GM21360 (cell line): Measurements from ENCODE around the gene CSE1L.
"Not testable (repeated sequence)": the region's sequence is repeated elsewhere in the genome, so short reads cannot be mapped to it uniquely, and the experiment has no call there.

Source experiments
- ATAC-seq: cut with Tn5 transposase; IDR thresholded peaks from one replicate; pipeline ENCODE4 v1.9.1; 2021; ENCODE audit warnings: mild to moderate bottlenecking, moderate library complexity; ENCODE audit not compliant: unreplicated experiment

CSE1L gene, protein sequence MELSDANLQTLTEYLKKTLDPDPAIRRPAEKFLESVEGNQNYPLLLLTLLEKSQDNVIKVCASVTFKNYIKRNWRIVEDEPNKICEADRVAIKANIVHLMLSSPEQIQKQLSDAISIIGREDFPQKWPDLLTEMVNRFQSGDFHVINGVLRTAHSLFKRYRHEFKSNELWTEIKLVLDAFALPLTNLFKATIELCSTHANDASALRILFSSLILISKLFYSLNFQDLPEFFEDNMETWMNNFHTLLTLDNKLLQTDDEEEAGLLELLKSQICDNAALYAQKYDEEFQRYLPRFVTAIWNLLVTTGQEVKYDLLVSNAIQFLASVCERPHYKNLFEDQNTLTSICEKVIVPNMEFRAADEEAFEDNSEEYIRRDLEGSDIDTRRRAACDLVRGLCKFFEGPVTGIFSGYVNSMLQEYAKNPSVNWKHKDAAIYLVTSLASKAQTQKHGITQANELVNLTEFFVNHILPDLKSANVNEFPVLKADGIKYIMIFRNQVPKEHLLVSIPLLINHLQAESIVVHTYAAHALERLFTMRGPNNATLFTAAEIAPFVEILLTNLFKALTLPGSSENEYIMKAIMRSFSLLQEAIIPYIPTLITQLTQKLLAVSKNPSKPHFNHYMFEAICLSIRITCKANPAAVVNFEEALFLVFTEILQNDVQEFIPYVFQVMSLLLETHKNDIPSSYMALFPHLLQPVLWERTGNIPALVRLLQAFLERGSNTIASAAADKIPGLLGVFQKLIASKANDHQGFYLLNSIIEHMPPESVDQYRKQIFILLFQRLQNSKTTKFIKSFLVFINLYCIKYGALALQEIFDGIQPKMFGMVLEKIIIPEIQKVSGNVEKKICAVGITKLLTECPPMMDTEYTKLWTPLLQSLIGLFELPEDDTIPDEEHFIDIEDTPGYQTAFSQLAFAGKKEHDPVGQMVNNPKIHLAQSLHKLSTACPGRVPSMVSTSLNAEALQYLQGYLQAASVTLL

DNA sequence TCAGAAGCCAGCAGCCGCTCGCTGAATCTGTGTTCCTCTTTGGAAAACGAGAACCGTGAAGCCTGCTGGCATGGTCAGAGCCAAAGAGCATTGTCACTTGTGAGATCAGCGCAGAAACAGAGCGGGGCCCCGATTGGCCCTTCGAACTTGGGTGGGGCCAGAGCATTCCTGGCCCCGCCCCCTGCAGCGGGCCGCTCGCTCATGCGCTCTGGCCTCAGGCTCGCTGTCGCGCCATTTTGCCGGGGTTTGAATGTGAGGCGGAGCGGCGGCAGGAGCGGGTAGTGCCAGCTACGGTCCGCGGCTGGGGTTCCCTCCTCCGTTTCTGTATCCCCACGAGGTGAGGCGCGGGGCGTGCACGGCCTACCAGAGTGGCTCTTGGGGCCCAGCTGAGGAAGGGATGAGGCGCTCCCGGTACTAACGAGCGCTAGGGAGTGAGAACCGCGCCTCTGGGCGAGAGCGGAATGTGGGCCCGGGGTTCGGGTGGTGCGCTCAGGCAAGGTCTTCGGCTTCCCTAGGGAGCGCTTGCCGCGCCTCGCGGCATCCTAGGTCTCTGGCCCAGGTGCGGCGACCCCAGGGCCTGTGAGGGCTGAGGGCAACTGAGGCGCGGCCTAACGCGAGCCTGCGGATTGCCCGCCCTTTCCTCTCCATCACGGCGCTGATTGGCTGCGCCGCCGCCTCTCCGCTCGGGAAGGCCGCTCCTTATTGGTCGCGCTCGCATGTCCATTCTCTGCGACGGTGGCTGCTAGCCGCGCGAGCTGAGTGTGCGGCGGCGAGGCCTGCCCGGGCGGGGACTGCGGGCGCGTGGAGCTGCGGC, at the start of gene CSE1L:
Gene CSE1L (plus strand): TSS at position 226 of the 814 bp plus-strand sequence. CDS start 12,152 bp downstream, outside the sequence.
- ATAC-seq, result peak; percentile 81

DNA sequence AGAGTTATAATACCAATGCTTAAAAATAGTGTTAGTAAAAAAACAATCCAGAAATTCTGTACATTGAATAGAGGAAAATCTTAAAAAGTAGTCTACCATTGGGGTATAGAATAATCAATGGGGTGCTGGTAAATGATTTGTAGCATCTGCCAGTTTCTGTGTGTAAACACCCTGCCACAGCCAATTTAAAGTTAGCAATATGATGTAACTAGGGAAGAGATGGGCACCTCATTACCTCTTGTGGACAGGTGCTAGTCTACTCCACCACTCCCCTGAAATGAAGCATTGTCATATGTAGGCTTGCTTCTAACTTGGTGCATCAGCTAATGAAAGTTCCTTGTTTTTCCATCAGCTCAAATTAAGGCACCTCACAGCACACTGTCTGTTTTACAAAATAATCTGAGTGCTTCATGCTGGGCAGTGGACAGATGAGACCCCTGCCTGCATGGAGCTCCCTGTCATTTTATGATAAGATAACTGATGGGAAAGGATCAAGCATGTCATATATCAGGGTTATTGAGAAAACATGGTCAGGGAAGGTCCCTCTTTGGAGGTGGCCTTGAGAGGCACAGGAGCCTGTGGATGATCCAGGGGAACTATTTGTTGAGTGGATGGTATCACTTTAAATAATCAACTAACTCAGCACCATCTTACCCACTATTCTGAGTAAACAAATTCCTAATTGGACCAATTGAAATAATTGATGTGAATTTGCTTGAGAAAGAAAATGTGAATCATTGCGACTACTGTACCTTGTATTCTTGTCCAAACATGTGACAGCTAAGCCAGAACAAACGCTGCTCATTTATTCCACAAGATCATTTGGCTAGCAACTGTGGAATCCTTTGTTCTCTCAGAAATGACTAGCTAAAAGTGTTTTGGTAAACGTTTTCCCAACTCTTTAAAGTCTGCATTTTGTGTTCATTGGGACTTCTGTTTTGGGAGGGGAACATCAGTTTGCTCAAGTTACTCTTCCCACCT, 45.9 kb upstream of the CSE1L start:
- ATAC-seq, result no peak

DNA sequence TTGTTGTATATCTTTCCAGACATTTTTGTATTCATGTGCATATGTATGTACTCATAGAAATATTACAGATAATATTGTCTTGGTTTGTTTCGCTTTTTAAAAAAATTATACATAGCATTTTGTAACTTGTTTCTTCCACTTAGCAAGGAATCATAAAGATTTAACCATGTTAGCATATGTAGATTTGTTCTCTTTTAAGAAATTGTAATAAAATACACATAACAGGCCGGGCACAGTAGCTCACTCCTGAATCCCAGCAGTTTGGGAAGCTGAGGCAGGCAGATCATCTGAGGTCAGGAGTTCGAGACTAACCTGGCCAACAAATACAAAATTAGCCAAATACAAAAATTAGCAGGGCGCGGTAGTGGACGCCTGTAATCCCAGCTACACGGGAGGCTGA, 44.4 kb upstream of the CSE1L start:
- no peak for ATAC-seq

DNA sequence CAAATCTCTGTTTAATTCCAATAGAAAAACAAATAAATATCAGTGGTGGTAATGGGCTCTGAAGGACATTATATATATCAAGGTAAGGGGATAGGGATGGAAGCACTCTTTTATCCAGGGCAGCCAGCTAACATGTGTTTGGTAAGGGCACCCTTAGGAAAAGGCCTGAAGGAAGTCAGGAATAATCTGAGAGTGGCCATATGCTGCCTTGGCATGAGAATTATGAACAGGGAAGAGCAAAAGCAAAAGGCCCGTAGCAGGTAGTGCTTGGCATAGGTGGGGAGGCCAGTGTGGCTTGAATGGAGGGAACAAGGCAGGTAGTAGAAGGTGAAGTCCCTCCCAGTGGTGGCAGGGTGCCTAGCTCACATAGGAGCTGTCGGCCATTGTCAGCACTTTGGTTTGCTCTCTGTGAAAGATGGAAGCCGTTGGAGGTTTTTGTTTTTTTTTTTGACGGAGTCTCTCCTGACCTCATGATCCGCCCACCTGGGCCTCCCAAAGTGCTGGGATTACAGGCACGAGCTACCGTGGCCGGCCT, 39.6 kb upstream of the CSE1L start:
- no peak for ATAC-seq

DNA sequence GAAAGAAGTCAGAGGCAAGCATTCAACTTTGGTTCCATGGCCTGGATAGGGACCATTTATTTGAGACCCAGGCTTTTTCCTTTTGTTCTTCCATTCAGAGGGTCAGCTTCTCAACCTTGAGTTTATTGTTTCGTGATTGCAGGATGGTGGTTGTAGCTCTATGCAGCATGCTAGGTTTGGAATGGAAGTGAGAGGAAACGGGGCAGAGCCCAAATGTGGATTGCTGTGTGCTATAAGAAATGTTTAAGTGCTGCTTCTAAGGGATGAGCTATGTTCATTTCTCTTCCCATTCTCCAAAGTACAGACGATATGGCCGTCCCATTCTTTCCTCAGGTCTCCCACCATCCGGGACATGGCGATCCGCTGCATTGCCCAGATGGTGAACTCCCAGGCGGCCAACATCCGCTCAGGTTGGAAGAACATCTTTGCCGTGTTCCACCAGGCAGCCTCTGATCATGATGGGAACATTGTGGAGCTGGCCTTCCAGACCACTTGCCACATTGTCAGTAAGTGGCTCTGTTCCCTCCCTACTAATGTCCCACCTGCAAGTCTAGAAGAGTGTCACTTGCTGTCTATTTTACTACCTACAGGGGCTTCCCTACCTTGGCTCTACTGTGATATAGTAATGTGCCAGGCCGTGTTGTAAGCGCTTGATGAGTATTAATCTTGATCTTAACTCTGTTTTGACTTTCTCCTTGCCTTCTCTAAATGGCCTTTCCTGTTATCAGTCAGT, 36.0 kb upstream of the CSE1L start:
- no peak for ATAC-seq

DNA sequence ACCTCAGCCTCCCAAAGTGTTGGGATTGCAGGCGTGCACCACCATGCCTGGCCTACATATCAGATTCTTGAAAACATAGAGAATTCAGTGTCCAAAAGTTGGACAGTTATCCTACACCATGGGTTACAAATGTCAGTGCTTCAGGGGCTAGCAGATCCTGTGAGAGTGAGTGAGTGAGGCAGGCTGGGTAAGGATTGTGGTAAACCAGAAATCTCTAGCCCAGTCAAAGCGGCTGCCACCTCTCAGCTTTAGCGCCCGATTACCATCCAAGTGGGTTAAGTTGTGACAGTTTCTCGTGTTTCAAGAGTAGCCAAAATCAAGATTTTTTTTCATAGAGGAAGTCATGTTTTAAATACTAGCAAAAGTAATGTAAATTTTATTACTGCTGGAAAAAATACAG, 21.9 kb upstream of the CSE1L start:
- no peak for ATAC-seq

DNA sequence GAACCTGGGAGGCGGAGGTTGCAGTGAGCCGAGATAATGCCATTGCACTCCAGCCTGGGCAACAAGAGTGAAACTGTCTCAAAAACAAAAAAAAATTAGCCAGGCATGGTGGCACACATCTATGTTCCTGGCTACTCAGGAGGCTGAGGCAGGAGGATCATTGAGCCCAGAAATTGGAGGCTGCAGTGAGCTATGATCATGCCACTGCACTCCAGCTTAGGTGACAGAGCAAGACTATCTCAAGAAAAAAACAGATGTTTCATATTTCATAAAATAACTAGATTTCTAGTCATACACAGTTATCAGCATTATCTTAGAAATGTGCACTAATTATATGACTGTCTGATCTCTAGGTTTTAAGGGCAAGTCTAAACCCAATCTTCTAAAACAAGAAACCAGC, 17.9 kb upstream of the CSE1L start:
- ATAC-seq, result not testable (repeated sequence)

DNA sequence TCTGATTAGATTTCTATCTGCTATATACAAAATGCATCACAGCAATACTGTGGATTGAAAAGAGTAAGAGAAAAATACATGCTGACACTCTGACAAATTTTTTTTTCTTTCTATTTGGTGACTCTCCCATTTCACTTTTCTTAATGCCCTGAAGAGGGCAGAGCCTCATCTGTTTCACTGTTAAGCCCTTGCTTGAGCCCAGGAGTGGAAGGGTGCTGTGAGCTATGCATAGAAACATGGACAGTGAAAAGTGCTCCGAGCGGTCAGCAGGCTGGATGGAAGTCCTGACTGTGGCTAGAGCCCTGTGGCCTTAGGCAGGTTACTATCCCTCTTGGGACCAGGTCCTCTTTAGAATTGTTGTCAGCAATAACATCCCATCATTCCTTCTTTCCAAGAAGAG, 17.4 kb upstream of the CSE1L start:
- ATAC-seq, result no peak

DNA sequence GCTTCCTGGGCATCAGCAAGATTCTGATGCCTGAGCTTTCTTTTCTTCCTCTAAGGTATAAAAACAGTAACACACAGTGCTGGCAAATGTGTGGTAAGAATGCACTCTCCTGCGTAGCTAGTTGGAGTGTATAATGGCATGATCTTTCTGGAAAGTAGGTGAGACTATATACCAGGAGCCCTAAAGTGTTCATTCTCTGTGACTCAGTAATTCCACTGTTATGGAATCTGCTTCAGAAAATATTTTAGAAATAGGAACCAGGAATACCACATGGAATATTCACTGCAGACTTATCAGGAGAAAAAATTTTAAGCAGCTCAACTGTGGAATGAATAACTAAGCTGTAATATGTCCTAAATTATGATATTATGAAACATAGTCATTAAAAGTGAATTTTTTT, 16.9 kb upstream of the CSE1L start:
- ATAC-seq, result no peak

DNA sequence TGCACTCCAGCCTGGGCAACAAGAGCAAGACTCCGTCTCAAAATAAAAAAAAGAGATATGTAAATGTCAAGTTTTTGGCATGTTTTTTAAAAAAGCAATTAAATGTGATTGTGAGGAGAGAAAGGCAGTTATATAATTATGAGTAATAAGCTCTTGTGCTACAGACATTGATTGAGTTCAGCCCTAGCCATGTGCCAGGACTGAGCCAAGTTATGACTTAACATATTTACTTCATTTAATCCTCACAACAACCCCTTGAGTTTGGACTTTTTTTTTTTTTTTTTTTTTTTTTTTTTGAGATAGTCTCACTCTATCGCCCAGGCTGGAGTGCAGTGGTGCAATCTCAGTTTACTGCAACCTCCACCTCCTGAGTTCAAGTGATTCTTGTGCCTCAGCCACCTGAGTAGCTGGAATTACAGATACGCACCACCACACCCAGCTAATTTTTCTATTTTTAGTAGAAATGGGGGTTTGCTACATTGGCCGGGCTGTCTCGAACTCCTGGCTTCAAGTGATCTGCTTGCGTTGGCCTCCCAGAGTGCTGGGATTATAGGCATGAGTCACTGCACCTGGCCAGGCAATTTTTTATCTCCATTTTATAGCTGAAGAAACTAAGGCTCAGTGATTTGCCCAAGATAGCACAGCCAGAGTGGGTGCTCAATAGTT, 15.0 kb upstream of the CSE1L start:
- ATAC-seq, result no peak

DNA sequence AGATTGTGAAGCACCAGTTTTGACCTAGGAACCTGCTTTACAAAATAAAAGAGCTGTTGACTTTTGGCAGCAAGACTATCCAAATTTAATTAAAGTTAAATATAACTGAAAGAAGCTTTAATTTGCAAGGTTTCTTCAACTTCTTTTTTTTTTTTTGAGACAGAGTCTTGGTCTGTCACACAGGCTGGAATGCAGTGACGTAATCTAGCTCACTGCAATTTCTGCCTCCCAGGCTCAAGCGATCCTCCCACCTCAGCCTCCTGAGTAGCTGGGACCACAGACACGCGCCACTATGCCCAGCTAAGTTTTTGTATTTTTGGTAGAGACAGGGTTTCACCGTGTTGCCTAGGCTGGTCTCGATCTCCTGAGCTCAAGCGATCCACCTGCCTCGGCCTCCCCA, 13.7 kb upstream of the CSE1L start:
- ATAC-seq, result no peak

DNA sequence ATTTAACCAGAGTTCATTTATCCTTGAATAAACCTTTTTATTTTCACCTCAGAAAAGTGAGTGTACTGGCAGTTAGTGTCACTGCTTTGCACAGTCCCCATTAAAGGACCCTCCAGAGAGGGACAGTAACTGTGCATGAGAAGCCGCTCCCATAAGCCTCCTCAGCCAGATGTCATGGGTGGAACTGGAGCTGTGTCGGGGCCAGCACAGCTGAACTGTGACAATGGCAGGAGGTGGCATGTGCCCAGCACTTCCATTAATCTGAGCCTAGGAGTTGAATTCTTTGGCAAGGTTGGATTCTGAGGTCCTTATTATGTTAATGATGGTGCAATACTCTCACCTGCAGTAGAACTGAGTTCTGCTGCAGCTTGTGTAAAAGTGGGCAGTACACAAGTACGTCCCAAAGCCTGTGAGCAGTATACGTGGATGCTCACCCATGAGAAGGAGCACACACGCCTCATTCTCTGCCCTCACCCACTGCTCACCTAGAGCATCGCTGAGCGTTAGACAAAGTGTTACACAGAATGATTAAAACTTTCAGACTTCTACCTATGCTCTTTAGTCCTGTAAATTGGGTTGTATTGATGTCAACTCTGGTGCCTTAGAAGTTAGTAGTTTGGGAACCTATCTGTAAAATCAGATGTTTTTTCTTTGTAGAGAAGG, 11.9 kb upstream of the CSE1L start:
- ATAC-seq, result no peak

DNA sequence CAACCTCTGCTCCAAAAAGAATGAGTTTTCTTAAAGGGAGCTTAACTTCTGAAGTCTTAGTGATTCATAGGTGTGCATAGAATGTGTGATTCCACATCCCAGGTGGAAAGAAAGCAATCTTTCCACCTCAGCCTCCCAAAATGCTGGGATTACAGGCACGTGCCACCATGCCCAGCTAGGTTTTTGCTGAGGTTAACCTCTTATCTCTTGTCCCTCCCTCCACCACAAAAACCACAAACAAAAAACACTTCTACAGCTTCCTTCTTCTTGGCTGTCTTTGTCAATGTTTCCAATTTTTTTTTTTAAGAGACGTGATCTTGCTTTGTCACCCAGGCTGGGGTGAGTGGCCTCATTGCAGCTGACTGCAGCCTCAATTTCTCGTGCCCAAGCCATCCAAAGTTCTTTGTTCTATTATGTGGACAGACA, 8.1 kb upstream of the CSE1L start:
- no peak for ATAC-seq

DNA sequence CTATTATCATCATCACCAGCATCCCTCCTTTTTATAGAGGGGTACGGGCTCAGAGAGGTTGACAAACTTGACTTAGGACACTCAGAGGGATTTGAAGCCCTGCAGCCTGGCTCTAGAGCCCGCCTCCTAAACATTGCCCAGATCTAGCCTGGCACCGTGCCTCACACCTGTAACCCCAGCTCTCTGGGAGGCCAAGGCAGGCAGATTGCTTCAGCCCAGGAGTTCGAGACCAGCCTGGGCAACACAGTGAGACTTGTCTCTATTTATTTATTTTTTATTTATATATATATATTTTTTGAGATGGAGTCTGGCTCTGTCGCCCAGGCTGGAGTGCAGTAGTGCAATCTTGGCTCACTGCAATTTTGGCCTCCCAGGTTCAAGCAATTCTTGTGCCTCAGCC, 6.3 kb upstream of the CSE1L start:
- ATAC-seq, result no peak

DNA sequence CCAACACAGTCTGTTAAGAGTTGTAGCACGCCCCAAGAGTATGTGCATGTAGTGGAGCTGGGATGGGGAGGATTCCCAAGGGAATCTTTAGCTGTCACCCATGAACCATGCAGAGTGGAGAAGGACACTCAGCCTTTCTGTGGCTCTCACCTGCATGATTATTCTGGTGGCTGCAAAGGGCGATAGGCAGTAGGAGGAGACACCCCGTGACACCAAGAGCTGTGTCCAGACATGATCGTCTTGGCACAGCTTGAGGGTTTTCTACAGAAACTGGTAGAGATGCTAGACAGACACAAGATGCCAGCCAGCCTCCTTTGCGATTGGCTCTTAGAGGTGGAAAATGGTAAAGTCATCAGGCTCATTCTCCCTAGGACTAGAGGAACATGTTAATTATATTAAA, 3.1 kb upstream of the CSE1L start:
- ATAC-seq, result no peak

DNA sequence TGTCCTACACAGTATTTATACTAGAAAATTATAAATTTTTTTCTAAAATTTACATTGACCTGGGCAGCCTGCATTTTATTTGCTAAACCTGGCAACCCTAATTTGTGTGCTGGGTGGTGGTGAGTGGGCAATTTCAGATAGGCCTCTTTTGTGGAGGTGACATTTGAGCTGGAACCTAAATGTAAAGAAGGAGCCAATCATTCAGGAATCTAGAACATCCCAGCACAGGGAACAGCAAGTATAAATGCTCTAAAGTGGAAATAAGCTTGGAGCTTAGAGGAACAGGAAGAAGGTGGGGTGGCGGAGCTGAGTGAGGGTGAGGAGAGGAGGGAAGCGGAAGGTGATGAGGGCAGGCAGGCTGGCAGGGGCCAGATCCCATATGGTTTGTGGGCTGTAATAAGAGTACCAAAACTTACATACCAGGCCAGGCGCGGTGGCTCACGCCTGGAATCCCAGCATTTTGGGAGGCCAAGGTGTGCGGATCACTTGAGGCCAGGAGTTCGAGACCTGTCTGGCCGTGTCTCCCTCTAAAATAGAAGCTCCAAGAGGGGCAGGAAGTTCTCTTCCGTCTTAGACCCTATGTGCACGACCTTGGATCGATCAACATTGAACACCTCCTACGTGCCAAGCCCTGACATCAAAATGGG, 549 bp upstream of the CSE1L start:
- ATAC-seq, result no peak

DNA sequence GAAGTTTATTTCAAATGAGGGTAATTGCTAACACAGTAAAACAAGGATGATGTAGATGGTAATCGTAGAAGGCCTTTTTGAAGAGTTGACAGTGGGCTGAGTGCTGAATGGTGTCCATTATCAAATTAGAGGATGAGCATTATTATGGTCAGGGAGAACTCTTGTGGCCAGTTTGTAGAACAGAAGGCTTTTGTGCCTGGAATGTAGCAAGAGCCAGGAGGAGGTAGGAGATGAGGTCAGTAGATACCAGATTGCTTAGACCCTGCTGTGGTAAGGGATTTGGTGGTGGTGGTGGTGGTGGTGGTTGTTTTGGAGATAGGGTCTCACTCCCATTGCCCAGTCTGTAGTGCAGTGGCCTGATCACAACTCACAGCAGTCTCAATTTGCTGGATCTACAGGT, 6.2 kb downstream of the CSE1L start:
- ATAC-seq, result no peak
